Measurements from ENCODE around the gene FAM120B.

FAM120B gene

DNA sequence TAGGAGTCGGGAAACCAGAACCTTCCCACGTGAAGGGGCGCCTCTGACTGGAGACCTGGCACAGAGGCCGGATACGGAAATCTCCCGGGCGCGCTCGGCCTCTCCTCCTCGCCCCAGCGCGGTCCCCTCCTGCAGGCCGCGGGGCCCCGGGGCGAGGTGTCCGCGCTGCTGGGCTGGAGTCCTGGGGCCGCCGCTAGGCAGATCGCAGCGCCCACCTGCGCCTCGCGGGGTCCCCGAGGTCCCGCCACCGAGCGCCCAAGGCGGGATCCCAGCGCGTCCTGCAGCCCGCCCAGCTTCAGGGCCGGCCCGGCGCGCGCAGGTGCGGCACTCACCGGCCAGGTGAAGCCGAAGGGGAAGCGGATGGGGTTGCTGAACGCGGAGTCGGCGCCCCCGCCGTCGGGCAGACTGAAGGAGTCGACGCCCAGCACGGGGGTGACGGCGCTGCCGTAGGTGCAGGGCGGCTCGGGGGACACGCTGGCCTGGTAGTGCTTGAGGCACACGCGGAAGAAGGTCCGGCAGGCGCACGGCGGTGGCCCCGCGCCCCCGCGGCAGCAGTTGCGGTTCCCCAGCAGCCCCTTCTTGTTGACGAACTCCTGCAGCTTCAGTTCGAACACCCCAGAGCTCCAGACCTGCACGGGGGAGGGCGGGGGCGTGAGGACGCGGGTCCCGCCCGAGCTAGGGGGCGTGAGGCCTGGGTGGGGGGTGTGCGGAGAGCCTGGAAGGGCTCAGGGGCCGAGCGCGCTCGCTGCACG, 17.2 kb upstream of the FAM120B start:
- Mint-ChIP-seq H3K27me3 (peaks cover 39% of the 10 kb centered on the region), H3K9me3 (no peaks in the 10 kb centered on the region), H3K4me3 (peak overlapping the region; percentile 91 to 93), H3K27ac (peak overlapping the region; percentile 84 to 96), H3K4me1 (peaks cover 47% of the 10 kb centered on the region)
- DNase-seq (peak in 1 of 2 donors; percentile 45), ATAC-seq (peak; percentile 10)

DNA sequence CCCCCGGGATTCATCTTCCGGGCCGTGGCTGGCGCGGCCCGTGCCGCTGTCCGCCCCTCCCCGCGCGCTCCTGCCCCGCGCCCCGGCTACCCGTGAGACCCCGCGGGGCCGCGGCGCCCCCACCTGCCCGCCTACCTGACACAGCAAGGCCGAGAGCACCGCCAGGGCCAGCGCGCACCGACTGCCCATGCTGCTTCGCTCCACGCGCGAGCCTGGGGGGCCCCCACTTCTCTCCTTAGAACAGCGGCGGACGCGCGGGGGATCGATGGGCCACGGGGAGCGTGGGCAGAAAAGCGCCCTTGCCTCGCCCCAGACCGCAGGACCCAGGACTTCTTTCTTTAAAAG, 16.6 kb upstream of the FAM120B start:
- Mint-ChIP-seq H3K27ac (peak overlapping the region; percentile 85 to 93), H3K4me3 (peak overlapping the region; percentile 89 to 94), H3K27me3 (peaks cover 44% of the 10 kb centered on the region), H3K4me1 (peaks cover 52% of the 10 kb centered on the region), H3K9me3 (no peaks in the 10 kb centered on the region)
- DNase-seq (no peak), ATAC-seq (no peak)

DNA sequence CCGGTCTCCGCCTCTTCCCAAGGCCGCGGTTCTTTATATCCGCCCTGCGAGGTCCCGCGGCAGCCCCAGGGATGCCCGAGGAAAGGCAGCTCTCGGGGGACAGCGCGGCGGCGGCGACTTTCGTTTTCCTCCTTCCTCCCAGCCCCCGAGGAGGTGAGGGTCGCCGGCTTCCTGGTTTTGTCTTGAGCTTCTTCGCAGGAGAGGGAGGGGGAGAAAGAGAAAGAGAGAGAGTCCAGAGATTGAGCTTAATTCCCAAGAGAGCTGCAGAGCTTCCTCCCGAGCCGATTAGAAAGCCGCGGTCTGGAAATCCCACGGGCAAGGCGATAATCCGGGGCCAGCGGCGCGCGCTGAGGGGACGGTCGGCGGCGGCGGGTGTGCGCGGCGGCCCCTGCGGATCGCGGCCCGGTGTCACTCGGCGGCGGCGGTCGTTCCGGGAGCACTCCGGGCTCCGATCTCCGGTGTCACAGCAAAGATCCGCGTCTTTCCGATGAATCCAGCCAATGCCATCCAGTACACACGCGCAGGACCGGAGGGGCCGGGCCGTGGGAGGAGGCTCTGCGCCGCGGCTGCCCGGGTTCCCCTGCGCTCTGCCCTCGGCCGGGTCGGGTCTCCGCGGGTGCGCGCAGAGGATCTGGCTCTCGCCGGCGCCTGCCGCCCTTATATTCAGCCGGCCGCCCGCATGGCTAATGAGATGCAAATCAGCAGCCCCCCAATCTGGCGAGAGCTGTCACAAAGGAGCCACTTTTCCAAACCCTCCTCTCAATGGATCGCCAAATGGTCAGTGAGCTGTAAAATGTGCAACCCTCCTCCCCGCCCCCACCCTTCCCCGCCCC, 16.0 kb upstream of the FAM120B start, which contains the start of gene DLL1:
TSS of gene DLL1 (minus strand) at position 783 of the 833 bp plus-strand sequence. CDS start 939 bp downstream, outside the sequence.
- Mint-ChIP-seq H3K27ac (peak within 1 kb of the TSS; percentile 85 to 93), H3K27me3 (peaks cover 50% of the 10 kb centered on the region), H3K4me3 (peak within 1 kb of the TSS; percentile 89 to 94), H3K9me3 (no peaks in the 10 kb centered on the region), H3K4me1 (peaks cover 58% of the 10 kb centered on the region)
- peak; percentile 46 for ATAC-seq
- peak; percentile 61 to 62 for DNase-seq

DNA sequence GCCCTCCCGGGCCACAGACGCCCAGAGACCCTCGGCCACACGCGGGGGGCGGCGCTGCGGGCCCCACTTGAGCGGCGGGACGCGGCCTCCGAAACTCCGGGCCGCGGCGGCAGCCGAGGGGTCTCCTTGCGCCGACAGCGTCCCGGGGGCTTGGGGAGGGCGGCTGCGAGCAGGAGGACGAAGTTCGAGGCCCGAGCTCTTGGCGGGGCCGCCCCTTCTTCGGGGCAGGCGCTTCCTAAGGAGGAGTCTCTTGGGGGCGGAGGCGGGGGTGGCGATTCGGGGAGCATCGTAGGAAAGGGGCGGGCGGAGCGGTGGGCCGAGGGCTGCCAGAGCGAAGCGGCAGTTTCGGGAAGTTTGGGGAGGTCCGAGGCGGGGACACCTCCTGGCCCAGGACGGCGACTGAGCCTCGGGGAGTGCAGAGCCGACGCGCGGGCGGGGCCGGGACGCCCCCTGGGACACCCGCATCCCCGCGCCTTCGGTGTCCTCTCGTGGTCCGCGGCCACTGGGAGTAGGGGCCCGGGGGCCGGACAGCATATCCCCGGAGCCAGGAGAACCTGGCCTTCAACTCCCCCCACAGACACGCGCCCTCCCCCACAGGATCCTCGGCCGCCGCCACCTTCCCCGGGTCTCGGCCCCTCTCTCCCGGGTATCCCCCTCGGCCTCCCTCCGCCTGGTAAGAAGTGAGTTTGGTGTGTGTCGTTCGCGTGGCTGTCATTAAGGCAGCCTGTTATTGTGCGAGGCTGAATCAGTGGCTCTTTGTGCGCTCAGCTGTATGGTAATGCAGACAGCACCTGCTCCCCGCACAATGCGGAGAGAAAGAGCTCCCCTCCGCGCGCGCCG, 15.1 kb upstream of the FAM120B start:
- Mint-ChIP-seq H3K27me3 (peaks cover 55% of the 10 kb centered on the region), H3K4me1 (peaks cover 64% of the 10 kb centered on the region)
- peak; percentile 70 for ATAC-seq

DNA sequence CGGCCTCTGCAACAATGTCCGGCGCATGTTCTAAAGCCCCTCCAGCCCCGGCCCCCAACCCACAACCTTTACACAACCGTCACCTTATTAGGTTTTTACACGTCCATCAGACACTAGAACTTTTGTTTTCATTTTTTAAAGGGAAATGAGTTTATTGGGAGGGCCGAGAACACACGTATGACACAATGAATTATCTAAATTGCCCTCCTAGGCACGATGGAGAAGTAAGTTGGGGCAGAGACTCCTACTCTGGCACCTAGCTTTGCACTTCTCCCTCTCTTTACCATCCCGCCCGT, 14.5 kb upstream of the FAM120B start:
- ATAC-seq, result no peak
- Mint-ChIP-seq H3K27me3 (peaks cover 57% of the 10 kb centered on the region), H3K9me3 (no peaks in the 10 kb centered on the region), H3K27ac (peak overlapping the region in 1 of 2 donors; percentile 45), H3K4me3 (peak overlapping the region; percentile 85 to 89), H3K4me1 (peaks cover 68% of the 10 kb centered on the region)
- no peak for DNase-seq

More for the DNA sequence above, 15.1 kb upstream of the FAM120B start:
- peak; percentile 58 to 59 for DNase-seq
- Mint-ChIP-seq H3K27ac (peak overlapping the region in 1 of 2 donors; percentile 45), H3K9me3 (no peaks in the 10 kb centered on the region), H3K4me3 (peak overlapping the region; percentile 85 to 89)

DNA sequence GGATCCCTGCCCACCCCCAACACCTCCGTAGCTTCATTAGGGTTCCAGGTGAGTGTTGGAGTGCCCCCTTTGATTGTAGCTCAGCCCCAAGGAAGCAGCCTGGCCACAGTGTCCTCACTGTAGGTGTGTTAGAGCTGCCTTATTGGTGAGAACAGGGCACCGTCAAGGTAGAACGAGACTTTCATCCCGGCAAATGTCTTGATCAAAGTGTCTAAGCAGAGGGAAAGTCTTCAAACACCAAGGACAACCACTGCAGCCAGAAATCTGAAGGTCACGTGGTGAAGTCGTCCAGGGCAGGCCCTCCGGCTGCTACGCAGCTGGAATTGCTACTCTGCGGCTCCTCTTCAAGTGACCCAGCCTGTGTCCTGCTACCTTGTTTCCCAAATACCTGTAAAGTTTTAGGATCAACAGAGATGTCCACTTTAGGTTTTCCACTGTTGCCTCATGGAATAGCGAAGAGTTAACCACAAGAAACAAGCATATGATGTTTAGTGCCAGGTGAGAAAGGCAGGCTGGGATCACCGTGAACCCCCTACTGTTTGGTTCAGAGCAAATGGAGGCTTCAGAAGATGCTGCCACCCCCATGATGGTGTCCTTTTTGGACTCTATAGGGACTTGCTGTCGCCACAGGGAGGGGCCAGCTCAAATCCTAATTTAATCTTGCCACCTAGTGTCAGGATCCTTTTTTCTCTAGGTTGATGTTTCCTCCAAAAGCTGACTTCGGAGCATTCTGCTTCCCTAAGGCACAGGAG, 14.0 kb upstream of the FAM120B start:
- Mint-ChIP-seq H3K27me3 (peaks cover 63% of the 10 kb centered on the region), H3K4me3 (peak overlapping the region; percentile 85 to 89), H3K9me3 (no peaks in the 10 kb centered on the region), H3K4me1 (peaks cover 70% of the 10 kb centered on the region), H3K27ac (no peak overlapping the region)
- ATAC-seq (peak; percentile 14), DNase-seq (no peak)

DNA sequence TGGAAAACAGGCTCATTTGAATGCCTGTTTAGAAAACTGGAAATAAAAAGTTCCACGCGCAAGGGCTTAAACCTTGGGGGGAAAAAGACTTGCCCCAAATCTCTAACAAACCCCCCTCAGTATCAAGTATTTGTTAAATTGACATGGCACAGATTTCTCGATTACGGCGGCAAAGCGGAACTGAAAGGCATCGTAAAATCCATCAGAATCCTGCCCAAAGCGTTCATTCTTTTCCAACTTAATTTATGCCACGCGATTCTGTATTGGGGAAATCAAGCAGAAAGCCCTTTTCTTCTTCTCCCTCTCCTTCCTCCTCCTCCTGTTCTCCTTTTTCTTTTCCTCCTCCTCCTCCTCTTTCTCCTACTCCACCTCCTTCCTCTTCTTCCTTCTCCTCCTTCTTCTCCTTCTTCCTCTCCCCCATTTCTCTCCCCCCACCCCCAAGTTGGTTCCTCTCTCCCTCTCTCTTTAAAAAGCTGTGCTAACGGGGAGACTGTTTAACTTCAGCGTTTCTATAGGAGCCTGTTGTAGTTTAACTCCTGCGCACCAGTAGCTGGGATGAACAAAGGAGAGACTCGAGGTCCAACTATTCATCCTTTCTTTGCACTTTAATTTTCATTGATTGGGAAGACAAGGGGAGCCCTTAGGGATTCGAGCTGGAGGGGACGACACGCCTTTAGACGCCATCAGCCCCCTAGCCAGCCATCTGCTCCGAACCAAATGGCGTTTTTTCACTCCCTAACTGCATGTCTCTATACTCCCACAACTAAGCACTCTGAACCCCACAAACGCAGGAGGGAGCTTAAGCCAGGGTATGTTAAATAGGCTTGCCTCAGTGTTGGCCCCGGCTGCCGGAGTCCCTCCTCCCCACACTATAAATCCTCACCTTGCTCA, 13.0 kb upstream of the FAM120B start:
- DNase-seq, result no peak
- no peaks in the 10 kb centered on the region for H3K9me3 Mint-ChIP-seq
- peaks cover 67% of the 10 kb centered on the region for H3K4me1 Mint-ChIP-seq
- H3K27ac Mint-ChIP-seq, result no peak overlapping the region
- peak overlapping the region; percentile 23 to 54 for H3K4me3 Mint-ChIP-seq
- ATAC-seq, result no peak
- peaks cover 67% of the 10 kb centered on the region for H3K27me3 Mint-ChIP-seq

DNA sequence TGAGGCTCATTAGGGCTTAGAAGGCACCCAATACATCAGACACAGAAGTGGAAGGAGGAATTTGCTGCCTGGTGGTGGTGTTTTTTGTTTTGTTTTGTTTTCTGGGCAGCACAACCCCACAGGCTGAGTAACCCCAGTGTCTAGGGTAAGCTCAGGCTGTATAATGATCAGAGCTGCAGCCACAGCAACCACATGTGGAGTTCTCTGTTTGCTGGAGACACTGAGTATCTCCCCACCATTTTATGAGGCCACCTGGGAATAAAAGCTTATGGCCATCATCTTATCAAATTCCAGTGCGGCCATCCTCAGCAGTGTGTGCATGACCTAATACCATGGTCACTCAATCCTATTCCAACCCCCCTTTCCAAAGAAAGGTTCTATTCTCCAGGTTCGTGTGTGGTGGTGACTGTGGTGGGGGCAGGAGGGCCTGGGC, 12.2 kb upstream of the FAM120B start:
- Mint-ChIP-seq H3K27ac (no peak overlapping the region), H3K4me3 (peak overlapping the region in 1 of 2 donors; percentile 18), H3K9me3 (no peaks in the 10 kb centered on the region), H3K4me1 (peaks cover 66% of the 10 kb centered on the region), H3K27me3 (peaks cover 71% of the 10 kb centered on the region)
- DNase-seq (no peak), ATAC-seq (no peak)

DNA sequence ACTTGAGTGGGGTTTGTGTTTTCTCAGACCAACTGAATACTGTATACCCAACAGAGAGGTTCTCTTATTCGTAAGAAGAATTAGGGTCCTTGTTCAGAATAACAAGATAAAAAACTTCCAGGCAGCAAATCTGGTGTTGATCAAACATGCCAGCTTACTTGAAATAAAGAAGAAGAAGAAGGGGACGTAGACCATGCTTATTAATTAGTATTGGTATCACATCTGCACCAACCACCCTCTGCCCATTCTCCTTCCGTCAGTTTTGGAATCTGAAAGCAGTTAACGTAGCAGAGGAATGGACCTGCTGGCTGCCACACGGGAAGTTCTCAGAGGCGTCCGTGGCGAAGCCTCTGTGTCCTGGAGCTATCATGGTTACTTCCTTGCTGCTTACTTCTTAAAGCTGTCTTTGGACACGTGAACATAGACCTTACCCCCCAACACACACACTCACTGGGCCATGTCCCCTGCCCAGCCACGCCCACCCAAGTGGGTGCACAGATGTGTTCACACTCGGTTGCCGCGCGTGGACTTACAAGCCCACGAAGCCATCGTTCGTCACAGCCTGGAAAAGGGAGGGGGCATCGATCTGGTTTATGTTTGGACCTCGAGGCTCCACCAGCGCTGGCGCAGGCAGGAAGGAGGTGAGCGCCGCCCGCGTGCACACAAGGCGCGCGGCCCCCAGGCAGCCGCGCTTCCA, 11.6 kb upstream of the FAM120B start:
- Mint-ChIP-seq H3K4me3 (peak overlapping the region; percentile 75 to 88), H3K4me1 (peaks cover 66% of the 10 kb centered on the region), H3K27ac (no peak overlapping the region), H3K9me3 (peaks cover 0 to under 1% of the 10 kb centered on the region in 2 donors), H3K27me3 (peaks cover 76% of the 10 kb centered on the region)
- DNase-seq, result no peak
- ATAC-seq, result no peak

DNA sequence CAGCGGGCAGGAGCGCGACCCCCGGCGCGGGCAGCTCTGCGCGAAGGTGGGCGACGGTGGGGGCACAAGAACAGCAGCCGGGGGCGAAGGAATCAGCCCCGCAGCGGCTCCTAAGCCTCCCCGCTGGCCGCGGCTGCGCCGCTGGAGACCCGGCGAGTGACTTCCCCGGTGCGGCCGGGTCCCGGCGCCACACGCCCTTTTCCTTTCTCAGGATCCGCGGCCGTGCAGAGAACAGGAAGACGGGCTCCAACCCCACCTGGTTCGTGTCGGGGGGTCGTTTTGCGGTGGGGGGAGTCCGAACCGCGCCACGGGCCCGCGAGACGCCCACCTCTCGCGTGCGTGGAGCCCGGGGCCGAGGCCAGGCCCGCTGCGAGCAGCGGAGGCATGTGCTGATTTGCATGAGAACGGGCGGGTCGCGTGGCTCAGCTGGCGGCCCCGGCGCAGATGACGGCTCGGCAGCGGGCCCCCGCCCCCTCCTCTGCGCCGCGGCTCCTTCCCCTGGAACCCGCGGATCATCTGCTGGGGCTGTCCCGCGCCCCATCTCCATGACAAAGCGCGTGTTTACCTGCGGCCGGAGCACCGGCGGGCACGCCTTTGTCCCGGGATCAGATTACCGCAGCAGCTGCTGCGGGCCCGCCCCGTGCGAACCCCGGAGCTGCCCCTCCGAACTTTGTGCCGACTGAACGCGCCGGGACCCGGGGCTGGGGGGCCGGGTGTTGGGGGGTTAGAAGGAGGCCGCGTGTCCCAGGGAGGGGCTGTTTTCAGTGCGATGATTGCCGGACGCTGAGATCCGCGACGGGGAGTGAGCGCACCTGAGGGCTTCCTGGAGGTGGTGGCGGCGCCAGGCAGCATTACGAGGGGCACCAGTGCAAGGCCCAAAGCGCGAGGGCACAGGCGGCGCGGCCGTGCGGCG, 10.8 kb upstream of the FAM120B start:
- ATAC-seq, result peak; percentile 46
- Mint-ChIP-seq H3K27me3 (peaks cover 76% of the 10 kb centered on the region), H3K9me3 (peaks cover 0 to 8% of the 10 kb centered on the region in 2 donors), H3K4me1 (peaks cover 62% of the 10 kb centered on the region), H3K27ac (peak overlapping the region in 1 of 2 donors; percentile 75), H3K4me3 (peak overlapping the region; percentile 75 to 88)
- DNase-seq, result peak; percentile 52 to 61

DNA sequence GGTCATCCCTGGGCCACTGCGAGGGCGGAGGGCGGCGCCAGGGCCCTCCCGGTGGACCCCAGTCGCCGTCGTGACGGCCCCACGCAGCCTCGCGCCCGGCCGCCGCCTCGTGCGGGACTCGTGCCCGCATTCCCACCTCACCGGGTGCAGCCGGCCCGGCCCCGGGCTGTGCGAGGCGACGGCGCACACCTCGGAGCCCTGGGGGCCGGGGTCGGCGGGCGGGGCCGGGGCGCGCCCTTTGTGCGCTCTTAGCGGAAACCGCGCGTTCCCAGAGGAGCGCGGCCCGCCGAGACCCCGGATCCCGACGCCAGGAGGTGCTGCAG, 10.2 kb upstream of the FAM120B start:
- no peak overlapping the region for H3K27ac Mint-ChIP-seq
- peaks cover under 1 to 12% of the 10 kb centered on the region in 2 donors for H3K9me3 Mint-ChIP-seq
- ATAC-seq, result no peak
- H3K4me1 Mint-ChIP-seq, result peaks cover 62% of the 10 kb centered on the region
- DNase-seq, result no peak
- H3K4me3 Mint-ChIP-seq, result no peak overlapping the region
- peaks cover 76% of the 10 kb centered on the region for H3K27me3 Mint-ChIP-seq

DNA sequence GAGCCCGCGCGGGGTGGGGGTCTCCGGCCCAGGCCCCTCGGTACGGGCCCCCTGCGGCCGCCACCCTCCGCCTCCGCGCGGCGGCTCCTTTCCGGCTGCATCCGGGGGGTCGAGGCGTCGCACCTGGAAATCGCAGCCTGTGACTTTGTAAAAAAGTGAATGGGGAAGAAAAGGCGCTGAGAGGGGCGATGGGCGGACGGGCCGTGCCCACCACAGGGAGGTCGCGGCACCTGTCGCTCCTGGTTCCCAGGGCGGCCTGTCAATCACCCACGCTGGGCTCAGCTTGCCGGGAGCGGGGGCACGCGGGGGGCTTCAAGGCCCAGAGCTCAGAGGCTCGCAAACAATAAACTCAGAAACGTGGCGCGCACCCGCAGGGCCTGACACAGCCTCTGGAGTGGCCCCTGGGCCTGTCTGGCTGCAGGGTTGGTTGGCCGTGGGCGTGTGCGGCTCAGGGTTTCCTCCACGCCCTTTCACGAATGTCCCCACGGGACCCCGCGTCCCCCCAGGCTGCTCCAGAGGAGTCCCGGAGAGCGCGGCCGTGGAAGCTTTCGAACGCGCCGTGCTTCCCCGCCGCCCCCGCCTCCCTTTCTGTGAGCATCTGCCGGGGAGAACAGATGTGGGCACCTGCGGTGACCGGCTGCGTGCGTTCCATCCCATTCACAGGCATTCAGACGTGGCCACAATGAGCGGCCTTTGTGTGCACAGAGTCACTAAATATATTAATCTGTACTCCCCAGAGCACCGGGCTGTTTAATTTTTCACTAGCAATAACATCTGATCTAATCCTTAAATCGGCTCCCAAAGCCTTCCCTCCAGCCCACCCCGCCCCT, 9.6 kb upstream of the FAM120B start:
- H3K27ac Mint-ChIP-seq, result no peak overlapping the region
- peaks cover 6 to 18% of the 10 kb centered on the region in 2 donors for H3K9me3 Mint-ChIP-seq
- H3K4me3 Mint-ChIP-seq, result peak overlapping the region in 1 of 2 donors; percentile 33
- DNase-seq (no peak), ATAC-seq (no peak)
- H3K27me3 Mint-ChIP-seq, result peaks cover 70% of the 10 kb centered on the region
- peaks cover 57% of the 10 kb centered on the region for H3K4me1 Mint-ChIP-seq

Data from stimulated activated naive CD8-positive, alpha-beta T cell treated with anti-CD3 and anti-CD28 coated beads, Interleukin-15, amount 100 ng/mL, for 72 hours (primary cell).